Upper lobe of left lung (tissue), 6 donors: ENCODE data around the gene SOWAHC. TPM values are rescaled to one million over a fixed set of nuclear protein-coding genes. Genes with fewer than 3 reads are reported as not detected.

Source experiments
- ATAC-seq, 2 donors: fragments of 200-7000 bp; cut with Tn5 transposase; one replicate each; pipeline ENCODE4 v1.9.1; 2022; ENCODE audit warnings: mild to moderate bottlenecking in 2 of 2, moderate library complexity in 2 of 2; ENCODE audit not compliant: low FRiP score in 2 of 2
- DNase-seq, 2 donors: peaks; one replicate each; pipeline ENCODE4 v3.0.0-alpha.2; 2019 to 2020
- H3K27ac ChIP-seq, 4 donors: fragments of 200-600 bp; sonication (generic); one replicate each; pipeline ENCODE4 v1.5.1; 2016 to 2019
- H3K27me3 ChIP-seq, 4 donors: fragments of 200-600 bp; sonication (generic); one replicate each; pipeline ENCODE4 v1.5.1; 2017 to 2019
- H3K36me3 ChIP-seq, 4 donors: fragments of 200-600 bp; sonication (generic); one replicate each; pipeline ENCODE4 v1.5.1; 2016 to 2019
- H3K4me1 ChIP-seq, 4 donors: fragments of 200-600 bp; sonication (generic); one replicate each; pipeline ENCODE4 v1.5.1; 2018 to 2019
- H3K4me3 ChIP-seq, 4 donors: fragments of 200-600 bp; sonication (generic); one replicate each; pipeline ENCODE4 v1.5.1; 2017 to 2019; ENCODE audit warnings: mild to moderate bottlenecking in 2 of 4, moderate library complexity in 1 of 4
- H3K9me3 ChIP-seq, 4 donors: fragments of 200-600 bp; sonication (generic); one replicate each; pipeline ENCODE4 v1.5.1; 2018 to 2019
- CTCF ChIP-seq, 6 experiments: fragments of 450-650 bp in 4 of 6; fragments of 200-600 bp in 2 of 6; sonication (generic) in 2 of 6; IDR thresholded peaks; one replicate each; pipeline ENCODE4 v1.5.1; 2016 to 2019; ENCODE audit warnings: antibody characterized with exemption in 6 of 6
- EP300 ChIP-seq, 4 donors: sonication (generic); formaldehyde crosslinking; IDR thresholded peaks; one replicate each; pipeline ENCODE4 v1.5.1; 2017; ENCODE audit warnings: antibody characterized with exemption in 4 of 4, control low read depth in 2 of 4
- POLR2A ChIP-seq, 4 donors: fragments of 450-650 bp; IDR thresholded peaks; one replicate each; pipeline ENCODE4 v1.5.1; 2016 to 2017; ENCODE audit warnings: antibody characterized with exemption in 4 of 4, mild to moderate bottlenecking in 2 of 4
- POLR2AphosphoS5 ChIP-seq, 2 donors: sonication (generic); formaldehyde crosslinking; IDR thresholded peaks; one replicate each; pipeline ENCODE4 v1.5.1; 2017; ENCODE audit warnings: antibody characterized with exemption in 2 of 2
- WGBS, 2 donors: methylation state at CpG; one replicate each; pipeline ENCODE4 v1.1.5; 2017 to 2018; 5-methylcytosine and 5-hydroxymethylcytosine counted together
- total RNA-seq, 6 donors: library from RNA; depleted of rRNA in 4 of 6; stranded (reverse); fragments of >200 nt in 4 of 6; gene quantifications; one replicate each; pipeline versions ENCODE4 v1.1.0 to v1.2.1, GENCODE V29; 2016 to 2021
- donor health status: DM: no; HTN: no; CAD: no; lungs with moderate emphysema.
- donor health status: DM: no; HTN: yes; CAD: no; lungs with severe emphysema.

SOWAHC gene
- total RNA-seq, 6 donors from 2014 or later = 17.8 to 30.7 (median 24.7) TPM

- Histone ChIP-seq H3K27ac (no peak overlapping the region), H3K36me3 (no peaks in the 10 kb centered on the region), H3K4me1 (no peaks in the 10 kb centered on the region), H3K27me3 (no peaks in the 10 kb centered on the region), H3K9me3 (no peaks in the 10 kb centered on the region), H3K4me3 (no peak overlapping the region)
- DNase-seq (no peak), ATAC-seq (no peak)
- TF ChIP-seq CTCF (IDR thresholded peaks at IDR 0.05) (no peak), POLR2AphosphoS5 (IDR thresholded peaks at IDR 0.05) (no peak), EP300 (IDR thresholded peaks at IDR 0.05) (no peak), POLR2A (IDR thresholded peaks at IDR 0.05) (no peak)
- WGBS, 2 donors = 86 to 88% methylated on average over 3 of the region's 3 CpGs
Measured at GRCh38 chr2:109655287-109655686, 41.1 kb downstream of the SOWAHC start.

GRCh38 chr2:109659396-109660045 is 45.4 kb downstream of the SOWAHC start:
- peak in 1 of 2 donors; percentile 56 for DNase-seq
- ATAC-seq = no peak
- Histone ChIP-seq H3K9me3 (no peaks in the 10 kb centered on the region), H3K4me3 (no peak overlapping the region), H3K4me1 (no peaks in the 10 kb centered on the region), H3K27ac (no peak overlapping the region), H3K36me3 (no peaks in the 10 kb centered on the region), H3K27me3 (no peaks in the 10 kb centered on the region)
- TF ChIP-seq EP300 (IDR thresholded peaks at IDR 0.05) (no peak), POLR2A (IDR thresholded peaks at IDR 0.05) (no peak), POLR2AphosphoS5 (IDR thresholded peaks at IDR 0.05) (no peak), CTCF (IDR thresholded peaks at IDR 0.05) (no peak)
- 80 to 86% methylated on average over 9 of the region's 9 CpGs for WGBS, 2 donors

- DNase-seq (no peak), ATAC-seq (no peak)
- H3K27ac ChIP-seq = no peak overlapping the region
- H3K27me3 ChIP-seq = no peaks in the 10 kb centered on the region
- no peak overlapping the region for H3K4me3 ChIP-seq
- no peaks in the 10 kb centered on the region for H3K36me3 ChIP-seq
- TF ChIP-seq CTCF (IDR thresholded peaks at IDR 0.05) (no peak), EP300 (IDR thresholded peaks at IDR 0.05) (no peak), POLR2A (IDR thresholded peaks at IDR 0.05) (no peak), POLR2AphosphoS5 (IDR thresholded peaks at IDR 0.05) (no peak)
- H3K9me3 ChIP-seq = no peaks in the 10 kb centered on the region
- no peaks in the 10 kb centered on the region for H3K4me1 ChIP-seq
- 84 to 91% methylated on average over 3 of the region's 3 CpGs for WGBS, 2 donors
Measured at GRCh38 chr2:109660046-109660860, 46.1 kb downstream of the SOWAHC start.

GRCh38 chr2:109662889-109663288 is 48.7 kb downstream of the SOWAHC start:
- no peak overlapping the region for H3K4me3 ChIP-seq
- ATAC-seq (no peak), DNase-seq (no peak)
- no peaks in the 10 kb centered on the region for H3K36me3 ChIP-seq
- H3K27me3 ChIP-seq = no peaks in the 10 kb centered on the region
- TF ChIP-seq POLR2AphosphoS5 (IDR thresholded peaks at IDR 0.05) = no peak
- peak in 1 of 6 experiments; percentile 10 for TF ChIP-seq CTCF (IDR thresholded peaks at IDR 0.05)
- H3K27ac ChIP-seq = no peak overlapping the region
- no peaks in the 10 kb centered on the region for H3K4me1 ChIP-seq
- no peaks in the 10 kb centered on the region for H3K9me3 ChIP-seq
